ENCODE results near the gene NFE2. TPM values are rescaled to one million over a fixed set of nuclear protein-coding genes. Genes with fewer than 3 reads are reported as not detected.

The NFE2 gene
- polyA plus RNA-seq, 1 donor (not counting 4 experiments of a cell fraction or from before 2014, with no cell fraction given): 0.25 TPM

GRCh38 chr12:54253240-54253639, 47.6 kb downstream of the NFE2 start:
- Histone ChIP-seq H3K9me3 (ENCODE audit: control insufficient read depth, low read depth, low read length) (no peaks in the 10 kb centered on the region), H3K9ac (ENCODE audit: control insufficient read depth, extremely low read depth, insufficient read depth, low read length) (no peak overlapping the region), H4K20me1 (ENCODE audit: control insufficient read depth, extremely low read depth, insufficient read depth, low read length) (no peaks in the 10 kb centered on the region), H3K27me3 (ENCODE audit: control insufficient read depth, extremely low read depth, insufficient read depth, low read length) (no peaks in the 10 kb centered on the region), H3K79me2 (ENCODE audit: control insufficient read depth, insufficient read depth, low read length) (peaks cover 3% of the 10 kb centered on the region), H3K4me2 (ENCODE audit: control insufficient read depth, extremely low read depth, insufficient read depth, low read depth, low read length) (no peak overlapping the region), H3K9me1 (ENCODE audit: control insufficient read depth, extremely low read depth, insufficient read depth, low read length) (no peaks in the 10 kb centered on the region), H2AFZ (ENCODE audit: control insufficient read depth, low read length) (no peak overlapping the region), H3K36me3 (ENCODE audit: control insufficient read depth in 2 of 2, extremely low read depth in 1 of 2, insufficient read depth in 2 of 2, low read length in 2 of 2) (peaks cover 10 to 21% of the 10 kb centered on the region in 2 experiments), H3K4me3 (ENCODE audit: control insufficient read depth in 2 of 3, extremely low read depth in 1 of 3, insufficient read depth in 2 of 3, low read depth in 1 of 3, low read length in 3 of 3) (no peak overlapping the region), H3K27ac (ENCODE audit: control insufficient read depth, insufficient read depth, low read length) (no peak overlapping the region), H3K4me1 (ENCODE audit: control insufficient read depth, extremely low read depth, insufficient read depth, low read length) (no peaks in the 10 kb centered on the region)
- FAIRE-seq: no peak
- dilution Hi-C loops (cut with MboI; ENCODE audit: extremely low pct_ligation_motif_present, low sequenced_read_pairs): no loop called here
- no peak for TF ChIP-seq CTCF (optimal IDR thresholded peaks at IDR 0.05 in 1 of 3, IDR thresholded peaks at IDR 0.05 in 1 of 3, conservative IDR thresholded peaks at IDR 0.05 in 1 of 3; ENCODE audit: extremely low read depth in 1 of 3, insufficient read depth in 2 of 3, low read length in 3 of 3)
- TF ChIP-seq EZH2 (IDR thresholded peaks at IDR 0.05; ENCODE audit: low read length): no peak
- no peak for DNase-seq (ENCODE audit: low read depth, low spot score)

- dilution Hi-C loops (cut with MboI; ENCODE audit: extremely low pct_ligation_motif_present, low sequenced_read_pairs): no loop called here
- no peaks in the 10 kb centered on the region for H3K9me1 ChIP-seq (ENCODE audit: control insufficient read depth, extremely low read depth, insufficient read depth, low read length)
- H3K27me3 ChIP-seq (ENCODE audit: control insufficient read depth, extremely low read depth, insufficient read depth, low read length): no peaks in the 10 kb centered on the region
- no peaks in the 10 kb centered on the region for H3K4me1 ChIP-seq (ENCODE audit: control insufficient read depth, extremely low read depth, insufficient read depth, low read length)
- DNase-seq (ENCODE audit: low read depth, low spot score) (no peak), FAIRE-seq (no peak)
- TF ChIP-seq EZH2 (IDR thresholded peaks at IDR 0.05; ENCODE audit: low read length) (no peak), CTCF (optimal IDR thresholded peaks at IDR 0.05 in 1 of 3, IDR thresholded peaks at IDR 0.05 in 1 of 3, conservative IDR thresholded peaks at IDR 0.05 in 1 of 3; ENCODE audit: extremely low read depth in 1 of 3, insufficient read depth in 2 of 3, low read length in 3 of 3) (peak in 2 of 3 experiments; percentile 45 to 57)
- H4K20me1 ChIP-seq (ENCODE audit: control insufficient read depth, extremely low read depth, insufficient read depth, low read length): no peaks in the 10 kb centered on the region
- no peak overlapping the region for H3K4me2 ChIP-seq (ENCODE audit: control insufficient read depth, extremely low read depth, insufficient read depth, low read depth, low read length)
- H2AFZ ChIP-seq (ENCODE audit: control insufficient read depth, low read length): no peak overlapping the region
- H3K36me3 ChIP-seq (ENCODE audit: control insufficient read depth in 2 of 2, extremely low read depth in 1 of 2, insufficient read depth in 2 of 2, low read length in 2 of 2): peaks cover 5 to 13% of the 10 kb centered on the region in 2 experiments
- H3K4me3 ChIP-seq (ENCODE audit: control insufficient read depth in 2 of 3, extremely low read depth in 1 of 3, insufficient read depth in 2 of 3, low read depth in 1 of 3, low read length in 3 of 3): no peak overlapping the region
- H3K79me2 ChIP-seq (ENCODE audit: control insufficient read depth, insufficient read depth, low read length): peaks cover 3% of the 10 kb centered on the region
- H3K27ac ChIP-seq (ENCODE audit: control insufficient read depth, insufficient read depth, low read length): no peak overlapping the region
- no peaks in the 10 kb centered on the region for H3K9me3 ChIP-seq (ENCODE audit: control insufficient read depth, low read depth, low read length)
- H3K9ac ChIP-seq (ENCODE audit: control insufficient read depth, extremely low read depth, insufficient read depth, low read length): no peak overlapping the region
These were observed 49.0 kb downstream of the NFE2 start for GRCh38 chr12:54251667-54252284.

Measured in keratinocyte (primary cell).